ENCODE measurements around the gene ZCCHC24.

- no peak for TF ChIP-seq CTCF (IDR thresholded peaks at IDR 0.05)
- no peak for TF ChIP-seq EZH2 (IDR thresholded peaks at IDR 0.05)
Observed at GRCh38 chr10:79491143-79491835, 45.9 kb upstream of the ZCCHC24 start.
